ENCODE measurements around the gene DENND6B.
A peak's percentile ranks its signal among the peaks of the same experiment; 100 is the strongest.

DENND6B gene

GRCh38 chr22:50267591-50268390 lies 59.0 kb downstream of the DENND6B start:
- DNase-seq: peak; percentile 65

DNA sequence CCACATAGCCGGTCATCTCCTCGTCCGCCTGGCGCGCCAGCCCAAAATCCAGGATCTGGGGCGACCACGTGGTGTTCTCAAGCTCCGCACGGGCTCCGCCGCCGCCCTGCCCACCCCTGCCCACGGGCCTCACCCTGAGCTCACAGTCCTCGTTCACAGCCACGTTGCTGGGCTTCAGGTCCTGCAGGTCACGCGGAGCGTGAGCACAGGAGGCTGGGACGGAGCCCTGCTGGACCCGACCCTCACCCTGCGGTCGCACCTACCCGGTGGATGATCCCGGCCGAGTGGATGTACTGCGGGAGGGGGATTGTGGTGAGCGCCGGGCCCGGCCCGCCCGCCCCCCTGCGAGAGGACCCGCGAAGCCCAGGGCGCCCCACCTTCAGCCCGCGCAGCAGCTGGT lies 59.8 kb downstream of the DENND6B start:
- DNase-seq: no peak

DNA sequence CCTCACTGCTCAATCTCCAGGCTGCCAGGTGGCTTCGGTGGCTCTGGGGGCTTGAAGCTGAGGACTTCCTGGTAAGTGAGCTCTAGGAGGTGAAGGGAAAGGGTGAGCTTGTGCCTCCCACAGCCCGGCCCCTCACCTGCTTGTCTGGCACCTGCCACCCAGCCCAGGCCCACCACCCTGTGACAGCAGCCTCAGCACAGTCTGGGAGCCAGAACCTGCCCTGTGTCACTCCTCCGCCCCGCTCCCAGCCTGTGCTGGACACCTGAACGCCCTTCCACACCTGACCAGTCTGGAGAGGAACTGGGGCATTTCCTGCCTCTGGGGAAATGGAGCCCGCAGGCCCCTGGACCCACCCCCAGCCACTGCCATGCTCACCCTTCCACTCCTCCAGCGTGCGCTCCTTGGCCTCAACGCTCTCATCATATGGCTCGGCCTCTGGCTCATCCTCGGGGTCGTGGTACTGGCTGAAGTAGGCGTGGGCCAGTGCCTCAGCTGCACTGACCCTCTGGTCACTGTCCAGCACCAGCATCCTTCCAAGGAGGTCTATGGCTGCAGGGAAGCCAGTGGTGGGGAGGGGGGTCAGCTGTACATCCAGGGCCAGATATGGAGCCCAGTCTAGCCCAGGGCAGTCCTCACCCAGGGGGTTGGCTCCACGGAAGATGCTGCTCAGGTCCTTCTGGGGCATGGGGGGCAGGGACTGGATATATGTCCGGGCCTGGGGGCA lies 61.7 kb downstream of the DENND6B start:
- DNase-seq: no peak

GRCh38 chr22:50264104-50264745 lies 62.6 kb downstream of the DENND6B start:
- DNase-seq: no peak

GRCh38 chr22:50262973-50263617 lies 63.7 kb downstream of the DENND6B start:
- no peak for DNase-seq

GRCh38 chr22:50262460-50262911 lies 64.3 kb downstream of the DENND6B start:
- DNase-seq: peak; percentile 63

DNA sequence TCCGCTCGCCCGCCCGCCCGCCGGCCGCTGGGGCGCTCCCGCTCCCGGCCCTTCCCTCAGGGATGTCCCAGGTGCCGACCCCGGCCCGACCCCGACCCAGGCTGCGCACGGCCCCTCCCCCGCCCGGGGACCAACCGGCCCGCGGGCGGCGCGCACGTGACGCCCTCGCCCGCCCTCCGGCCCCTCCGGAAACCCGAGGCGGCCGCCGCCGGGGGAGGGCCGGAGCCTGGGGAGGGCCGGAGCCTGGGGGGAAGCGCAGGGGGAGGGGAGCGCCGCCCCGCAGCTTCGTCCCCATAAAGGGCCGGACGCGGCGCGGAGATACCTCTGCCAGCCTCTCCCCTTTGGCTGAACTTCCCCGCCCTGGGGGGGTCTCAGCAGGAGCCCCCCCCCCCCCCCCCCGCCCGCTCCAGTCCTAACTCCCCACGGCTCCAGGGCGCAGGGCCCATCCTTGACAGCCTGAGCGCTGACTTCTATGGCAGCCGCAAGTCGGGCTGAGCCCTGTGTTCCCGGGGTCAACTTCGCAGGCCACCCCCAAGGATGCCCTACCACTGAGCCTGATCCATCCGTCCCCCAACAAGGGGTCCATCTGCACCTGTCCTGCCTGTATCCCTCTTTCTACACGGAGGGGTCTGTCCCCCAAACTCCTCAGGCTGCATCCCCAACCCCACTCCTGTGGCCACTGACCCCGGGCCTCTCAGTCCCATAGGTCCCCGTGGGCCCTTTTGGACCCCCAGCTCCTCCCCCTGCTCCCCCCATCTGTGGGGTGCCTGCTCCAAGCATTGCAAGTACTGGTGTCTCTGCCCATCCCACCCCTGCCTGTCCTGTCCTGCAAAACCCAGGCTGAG lies 65.0 kb downstream of the DENND6B start, which contains the start of gene MAPK12:
Gene MAPK12, minus strand, starts transcription at position 69 of the 845 bp plus-strand sequence. CDS start 174 bp downstream, outside the sequence.
- DNase-seq: no peak

- peak; percentile 66 for DNase-seq
These were observed 65.8 kb downstream of the DENND6B start for GRCh38 chr22:50260801-50261614.

DNA sequence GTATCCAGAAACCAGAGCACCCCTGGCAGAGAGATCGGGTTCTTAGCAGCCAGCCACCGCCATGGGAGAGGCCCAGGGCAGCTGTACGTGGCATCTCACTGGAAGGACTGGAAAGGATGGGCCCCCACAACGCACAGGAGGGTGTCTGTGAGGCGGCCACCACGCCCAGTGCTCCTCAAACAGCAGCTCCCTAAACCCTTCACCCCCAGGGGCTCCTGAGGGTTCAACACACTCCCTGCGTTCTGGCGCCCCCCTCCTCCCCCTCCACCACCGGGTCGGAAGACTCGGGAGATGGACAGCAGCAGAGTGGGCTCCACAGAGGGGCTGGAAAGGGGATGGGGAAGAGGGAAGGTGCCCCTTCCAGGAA lies 66.4 kb downstream of the DENND6B start:
- DNase-seq: peak; percentile 51

DNA sequence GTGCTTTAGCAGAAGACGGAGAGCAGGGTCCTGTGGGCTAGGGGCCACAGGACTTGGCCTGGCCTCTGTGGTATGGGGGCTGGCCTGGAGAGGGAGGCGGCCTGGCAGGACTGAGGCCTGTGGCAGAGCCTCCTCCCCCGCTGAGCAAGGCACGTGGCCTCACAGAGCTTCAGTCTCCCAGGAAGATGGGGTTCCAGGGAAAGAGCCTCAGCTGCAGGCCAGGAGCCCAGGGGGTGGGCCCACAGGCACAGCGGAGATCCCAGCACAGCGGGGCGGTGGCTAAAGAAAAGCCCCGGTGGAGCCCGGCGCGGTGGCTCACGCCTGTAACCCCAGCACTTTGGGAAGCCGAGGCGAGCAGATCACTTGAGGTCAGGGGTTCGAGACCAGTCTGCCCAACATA lies 67.5 kb downstream of the DENND6B start:
- no peak for DNase-seq
